K562 (cell line): Measurements from ENCODE around the gene PPP1R3C. TPM values are rescaled to one million over a fixed set of nuclear protein-coding genes. Genes with fewer than 3 reads are reported as not detected.

ENCODE experiments used
- ARID1B ChIP-seq: fragments of 450-650 bp; IDR thresholded peaks from 2 replicates; pipeline ENCODE4 v1.6.1; 2016; ENCODE audit warnings: antibody characterized with exemption, mild to moderate bottlenecking, inconsistent platforms
- ATF1 ChIP-seq, 2 experiments: fragments of 450-650 bp in 1 of 2; IDR thresholded peaks; 2 replicates each; pipeline ENCODE4 v1.6.1; 2016; ENCODE audit warnings: missing compliant biosample characterization in 1 of 2, missing genetic modification characterization in 1 of 2
- DDX20 ChIP-seq: fragments of 450-650 bp; IDR thresholded peaks from 2 replicates; pipeline ENCODE4 v1.6.1; 2016; ENCODE audit warnings: missing genetic modification characterization, low read depth, mild to moderate bottlenecking, missing compliant biosample characterization, moderate library complexity
- DMBX1 ChIP-seq: fragments of 250-450 bp; sonication (Bioruptor Pico); IDR thresholded peaks from 2 replicates; pipeline ENCODE4 v1.8.0; 2022; ENCODE audit warnings: inconsistent platforms, mild to moderate bottlenecking, moderate library complexity, borderline replicate concordance
- DPF2 ChIP-seq: fragments of 450-650 bp; IDR thresholded peaks from 2 replicates; pipeline ENCODE4 v1.6.1; 2016
- GABPA ChIP-seq: fragments of 200-800 bp; sonication (Bioruptor generic); conservative IDR thresholded peaks from 2 replicates; pipeline ENCODE4 v1.6.1; 2016; ENCODE audit warnings: low read depth, missing genetic modification characterization, missing compliant biosample characterization
- IFI16 ChIP-seq: fragments of 250-450 bp; sonication (Bioruptor Pico); IDR thresholded peaks from 2 replicates; pipeline ENCODE4 v2.1.2; 2022; ENCODE audit warnings: mild to moderate bottlenecking, inconsistent platforms
- JUN ChIP-seq, 2 experiments: sonication (generic) in 1 of 2; formaldehyde crosslinking in 1 of 2; IDR thresholded peaks; 2 replicates each; pipeline versions ENCODE4 v1.6.1 to v1.8.0; 2012 to 2022; ENCODE audit warnings: borderline replicate concordance in 2 of 2, mild to moderate bottlenecking in 2 of 2, improper control_type of control experiment in 1 of 2, low read depth in 1 of 2, low read length in 1 of 2, missing genetic modification reagents in 1 of 2
- NONO ChIP-seq, 2 experiments: fragments of 200-400 bp in 1 of 2; fragments of 450-650 bp in 1 of 2; formaldehyde crosslinking in 1 of 2; IDR thresholded peaks; 2 replicates each; pipeline ENCODE4 v1.6.1; 2017; ENCODE audit warnings: low read depth in 2 of 2, mild to moderate bottlenecking in 2 of 2, moderate library complexity in 2 of 2, low read length in 1 of 2
- RBM25 ChIP-seq: fragments of 200-400 bp; formaldehyde crosslinking; IDR thresholded peaks from 2 replicates; pipeline ENCODE4 v1.6.1; 2018; ENCODE audit warnings: low read length, low read depth, moderate library complexity; ENCODE audit not compliant: severe bottlenecking
- SRSF3 ChIP-seq: fragments of 200-400 bp; formaldehyde crosslinking; IDR thresholded peaks from 2 replicates; pipeline ENCODE4 v1.6.1; 2016; ENCODE audit warnings: mild to moderate bottlenecking, low read length, moderate library complexity; ENCODE audit not compliant: insufficient read depth
- TAF1 ChIP-seq: IDR thresholded peaks from 2 replicates; pipeline ENCODE4 v1.6.1; 2011; ENCODE audit warnings: mild to moderate bottlenecking, low read length, moderate library complexity; ENCODE audit not compliant: insufficient read depth, control insufficient read depth, severe bottlenecking; ENCODE audit errors: extremely low read depth
- ZFX ChIP-seq: sonication (generic); formaldehyde crosslinking; IDR thresholded peaks from 2 replicates; pipeline ENCODE4 v1.8.0; 2022; ENCODE audit warnings: mild to moderate bottlenecking, missing genetic modification reagents, moderate library complexity
- ZNF133 ChIP-seq: fragments of 250-450 bp; sonication (Bioruptor Pico); IDR thresholded peaks from 2 replicates; pipeline ENCODE4 v1.4.0; 2020; ENCODE audit warnings: mild to moderate bottlenecking
- polyA plus RNA-seq, 8 experiments: library from polyadenylated mRNA; depleted of rRNA in 4 of 8; stranded (reverse) in 5 of 8; unstranded in 3 of 8; fragments of >200 nt; fragmentation: Nextera tagmentation in 2 of 8; fragmentation: Illumina TruSeq in 1 of 8; extraction: Ambion mirVana in 2 of 8; extraction: Trizol in 1 of 8; gene quantifications; 2 replicates each; pipeline versions ENCODE4 v1.2.1 to v1.2.3, GENCODE V29; 2011 to 2014; ENCODE audit warnings: inconsistent platforms in 1 of 8, missing spikeins in 1 of 8
- total RNA-seq, 7 experiments: library from RNA; depleted of rRNA in 6 of 7; stranded (reverse); fragments of >200 nt in 6 of 7; fragmentation: Illumina TruSeq in 2 of 7; extraction: Trizol in 2 of 7; gene quantifications; 2 replicates each; pipeline versions ENCODE4 v1.2.1 to v1.2.3, GENCODE V29; 2011 to 2021; ENCODE audit warnings: low replicate concordance in 1 of 7
- TF ChIP-seq, protein P1 (sequence below): sonication (generic); formaldehyde crosslinking; IDR thresholded peaks from 2 replicates; pipeline ENCODE4 v1.8.1; 2022; ENCODE audit warnings: missing genetic modification reagents
- TF ChIP-seq, protein P2 (sequence below): sonication (generic); formaldehyde crosslinking; IDR thresholded peaks from 2 replicates; pipeline ENCODE4 v1.9.0; 2022; ENCODE audit warnings: mild to moderate bottlenecking, missing genetic modification reagents
- TF ChIP-seq, protein P3 (sequence below): fragments of 250-450 bp; sonication (Bioruptor Pico); IDR thresholded peaks from 2 replicates; pipeline ENCODE4 v1.9.0; 2021; ENCODE audit warnings: mild to moderate bottlenecking, inconsistent platforms
- TF ChIP-seq, protein P4 (sequence below): fragments of 450-650 bp; IDR thresholded peaks from 2 replicates; pipeline ENCODE4 v1.6.1; 2016
- TF ChIP-seq, protein P5 (sequence below): fragments of 250-450 bp; sonication (Bioruptor Pico); IDR thresholded peaks from 2 replicates; pipeline ENCODE4 v1.8.0; 2022; ENCODE audit warnings: moderate library complexity, mild to moderate bottlenecking, inconsistent platforms
- TF ChIP-seq, protein P6 (sequence below): fragments of 450-650 bp; formaldehyde crosslinking; IDR thresholded peaks from 2 replicates; pipeline ENCODE4 v1.4.0; 2022; ENCODE audit warnings: mild to moderate bottlenecking, moderate library complexity

Gene PPP1R3C
- total and polyA plus RNA-seq, 9 of the 15 experiments (the other 6 are each of a cell fraction or from before 2014, with no cell fraction given), result 0.06 to 0.24 (median 0.12) TPM; not detected in 3

DNA sequence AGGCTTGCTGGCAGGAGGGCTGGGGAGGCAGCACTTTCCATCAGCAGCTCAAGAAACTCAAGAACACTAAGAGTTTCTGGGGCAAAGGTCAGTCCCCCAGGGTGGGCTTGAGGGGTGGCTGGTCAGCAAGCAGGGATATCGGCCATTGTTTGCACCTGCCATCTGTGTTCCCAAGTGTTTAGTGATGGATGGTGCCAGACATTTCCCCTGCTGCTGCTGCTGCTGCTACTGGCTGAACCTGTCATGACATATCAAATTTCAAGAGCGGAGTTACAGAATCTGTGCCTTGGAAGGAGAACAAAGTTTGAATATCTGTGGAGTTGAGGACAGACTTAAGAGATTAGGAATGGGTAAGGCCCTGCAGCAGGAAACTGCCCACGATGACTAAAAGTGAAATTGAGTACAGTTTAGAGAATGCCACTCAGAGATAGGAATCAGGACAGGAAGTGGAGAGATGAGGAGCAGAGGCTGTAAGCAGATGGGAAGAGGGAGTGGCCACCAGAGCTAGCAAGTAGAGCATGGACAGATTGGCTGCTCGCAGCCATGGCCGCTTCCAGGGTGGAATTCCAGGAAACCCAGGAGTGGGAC, 39.2 kb upstream of the PPP1R3C start (continued):
- TF ChIP-seq DPF2, result 0 out of 2 replicates have a peak, but pooled peaks have one; percentile 48
- no peak for TF ChIP-seq ATF1 (CRISPR knock-in tag; IDR thresholded peaks at IDR 0.05)
- TF ChIP-seq ATF1 (tag; IDR thresholded peaks at IDR 0.05), result no peak
- TF ChIP-seq, protein P1, sequence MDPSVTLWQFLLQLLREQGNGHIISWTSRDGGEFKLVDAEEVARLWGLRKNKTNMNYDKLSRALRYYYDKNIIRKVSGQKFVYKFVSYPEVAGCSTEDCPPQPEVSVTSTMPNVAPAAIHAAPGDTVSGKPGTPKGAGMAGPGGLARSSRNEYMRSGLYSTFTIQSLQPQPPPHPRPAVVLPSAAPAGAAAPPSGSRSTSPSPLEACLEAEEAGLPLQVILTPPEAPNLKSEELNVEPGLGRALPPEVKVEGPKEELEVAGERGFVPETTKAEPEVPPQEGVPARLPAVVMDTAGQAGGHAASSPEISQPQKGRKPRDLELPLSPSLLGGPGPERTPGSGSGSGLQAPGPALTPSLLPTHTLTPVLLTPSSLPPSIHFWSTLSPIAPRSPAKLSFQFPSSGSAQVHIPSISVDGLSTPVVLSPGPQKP (CRISPR knock-in tag), result no peak
- TF ChIP-seq, protein P2, sequence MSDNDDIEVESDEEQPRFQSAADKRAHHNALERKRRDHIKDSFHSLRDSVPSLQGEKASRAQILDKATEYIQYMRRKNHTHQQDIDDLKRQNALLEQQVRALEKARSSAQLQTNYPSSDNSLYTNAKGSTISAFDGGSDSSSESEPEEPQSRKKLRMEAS (CRISPR knock-in tag), result no peak
- no peak for TF ChIP-seq NONO (IDR thresholded peaks at IDR 0.05; ENCODE audit: low read depth in 2 of 2, low read length in 1 of 2)
- TF ChIP-seq ZNF133, result no peak
- TF ChIP-seq JUN (IDR thresholded peaks at IDR 0.05; ENCODE audit: borderline replicate concordance, low read depth, low read length), result no peak
- TF ChIP-seq JUN (CRISPR knock-in tag; IDR thresholded peaks at IDR 0.05; ENCODE audit: borderline replicate concordance), result no peak
- TF ChIP-seq ARID1B, result peak; percentile 69
- TF ChIP-seq, protein P3, sequence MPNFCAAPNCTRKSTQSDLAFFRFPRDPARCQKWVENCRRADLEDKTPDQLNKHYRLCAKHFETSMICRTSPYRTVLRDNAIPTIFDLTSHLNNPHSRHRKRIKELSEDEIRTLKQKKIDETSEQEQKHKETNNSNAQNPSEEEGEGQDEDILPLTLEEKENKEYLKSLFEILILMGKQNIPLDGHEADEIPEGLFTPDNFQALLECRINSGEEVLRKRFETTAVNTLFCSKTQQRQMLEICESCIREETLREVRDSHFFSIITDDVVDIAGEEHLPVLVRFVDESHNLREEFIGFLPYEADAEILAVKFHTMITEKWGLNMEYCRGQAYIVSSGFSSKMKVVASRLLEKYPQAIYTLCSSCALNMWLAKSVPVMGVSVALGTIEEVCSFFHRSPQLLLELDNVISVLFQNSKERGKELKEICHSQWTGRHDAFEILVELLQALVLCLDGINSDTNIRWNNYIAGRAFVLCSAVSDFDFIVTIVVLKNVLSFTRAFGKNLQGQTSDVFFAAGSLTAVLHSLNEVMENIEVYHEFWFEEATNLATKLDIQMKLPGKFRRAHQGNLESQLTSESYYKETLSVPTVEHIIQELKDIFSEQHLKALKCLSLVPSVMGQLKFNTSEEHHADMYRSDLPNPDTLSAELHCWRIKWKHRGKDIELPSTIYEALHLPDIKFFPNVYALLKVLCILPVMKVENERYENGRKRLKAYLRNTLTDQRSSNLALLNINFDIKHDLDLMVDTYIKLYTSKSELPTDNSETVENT, result no peak
- TF ChIP-seq GABPA (tag), result peak; percentile 63
- TF ChIP-seq, protein P4, sequence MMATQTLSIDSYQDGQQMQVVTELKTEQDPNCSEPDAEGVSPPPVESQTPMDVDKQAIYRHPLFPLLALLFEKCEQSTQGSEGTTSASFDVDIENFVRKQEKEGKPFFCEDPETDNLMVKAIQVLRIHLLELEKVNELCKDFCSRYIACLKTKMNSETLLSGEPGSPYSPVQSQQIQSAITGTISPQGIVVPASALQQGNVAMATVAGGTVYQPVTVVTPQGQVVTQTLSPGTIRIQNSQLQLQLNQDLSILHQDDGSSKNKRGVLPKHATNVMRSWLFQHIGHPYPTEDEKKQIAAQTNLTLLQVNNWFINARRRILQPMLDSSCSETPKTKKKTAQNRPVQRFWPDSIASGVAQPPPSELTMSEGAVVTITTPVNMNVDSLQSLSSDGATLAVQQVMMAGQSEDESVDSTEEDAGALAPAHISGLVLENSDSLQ, result peak; percentile 90
- no peak for TF ChIP-seq TAF1
- no peak for TF ChIP-seq DMBX1 (CRISPR knock-in tag)
- no peak for TF ChIP-seq DDX20 (tag)
- no peak for TF ChIP-seq SRSF3
- no peak for TF ChIP-seq ZFX
- no peak for TF ChIP-seq IFI16 (CRISPR knock-in tag)
- TF ChIP-seq, protein P5, sequence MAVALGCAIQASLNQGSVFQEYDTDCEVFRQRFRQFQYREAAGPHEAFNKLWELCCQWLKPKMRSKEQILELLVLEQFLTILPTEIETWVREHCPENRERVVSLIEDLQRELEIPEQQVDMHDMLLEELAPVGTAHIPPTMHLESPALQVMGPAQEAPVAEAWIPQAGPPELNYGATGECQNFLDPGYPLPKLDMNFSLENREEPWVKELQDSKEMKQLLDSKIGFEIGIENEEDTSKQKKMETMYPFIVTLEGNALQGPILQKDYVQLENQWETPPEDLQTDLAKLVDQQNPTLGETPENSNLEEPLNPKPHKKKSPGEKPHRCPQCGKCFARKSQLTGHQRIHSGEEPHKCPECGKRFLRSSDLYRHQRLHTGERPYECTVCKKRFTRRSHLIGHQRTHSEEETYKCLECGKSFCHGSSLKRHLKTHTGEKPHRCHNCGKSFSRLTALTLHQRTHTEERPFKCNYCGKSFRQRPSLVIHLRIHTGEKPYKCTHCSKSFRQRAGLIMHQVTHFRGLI (CRISPR knock-in tag), result no peak
- TF ChIP-seq, protein P6, sequence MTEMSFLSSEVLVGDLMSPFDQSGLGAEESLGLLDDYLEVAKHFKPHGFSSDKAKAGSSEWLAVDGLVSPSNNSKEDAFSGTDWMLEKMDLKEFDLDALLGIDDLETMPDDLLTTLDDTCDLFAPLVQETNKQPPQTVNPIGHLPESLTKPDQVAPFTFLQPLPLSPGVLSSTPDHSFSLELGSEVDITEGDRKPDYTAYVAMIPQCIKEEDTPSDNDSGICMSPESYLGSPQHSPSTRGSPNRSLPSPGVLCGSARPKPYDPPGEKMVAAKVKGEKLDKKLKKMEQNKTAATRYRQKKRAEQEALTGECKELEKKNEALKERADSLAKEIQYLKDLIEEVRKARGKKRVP (CRISPR knock-in tag), result no peak
- no peak for TF ChIP-seq RBM25
